Gastroesophageal sphincter (tissue), 4 donors: ENCODE data around the gene ASIC3. TPM values are rescaled to one million over a fixed set of nuclear protein-coding genes. Genes with fewer than 3 reads are reported as not detected.

ENCODE experiments used
- ATAC-seq: fragments of 150-250 bp; one replicate; pipeline ENCODE4 v1.9.1; 2016; ENCODE audit warnings: mild to moderate bottlenecking, moderate library complexity
- H3K27ac ChIP-seq, 4 donors: fragments of 200-600 bp; sonication (generic) in 3 of 4; 1 replicate in 3 of 4; 2 replicates in 1 of 4; pipeline ENCODE4 v1.5.1; 2016 to 2019
- H3K27me3 ChIP-seq: fragments of 200-600 bp; sonication (generic); one replicate; pipeline ENCODE4 v1.5.1; 2019
- H3K36me3 ChIP-seq, 2 donors: fragments of 200-600 bp; sonication (generic); one replicate each; pipeline ENCODE4 v1.5.1; 2019; ENCODE audit warnings: control low read depth in 1 of 2
- H3K4me1 ChIP-seq, 3 donors: fragments of 200-600 bp; sonication (generic); 1 replicate in 2 of 3; 2 replicates in 1 of 3; pipeline ENCODE4 v1.5.1; 2016 to 2019; ENCODE audit warnings: control low read depth in 2 of 3
- H3K4me3 ChIP-seq, 2 donors: fragments of 200-600 bp; sonication (generic); one replicate each; pipeline ENCODE4 v1.5.1; 2019; ENCODE audit warnings: mild to moderate bottlenecking in 1 of 2, moderate library complexity in 1 of 2
- H3K9me3 ChIP-seq, 3 donors: fragments of 200-600 bp; sonication (generic); one replicate each; pipeline ENCODE4 v1.5.1; 2017 to 2019; ENCODE audit warnings: control low read depth in 2 of 3
- CTCF ChIP-seq, 4 experiments: fragments of 200-600 bp in 2 of 4; fragments of 450-650 bp in 2 of 4; sonication (generic) in 1 of 4; IDR thresholded peaks; one replicate each; pipeline ENCODE4 v1.5.1; 2017 to 2019; ENCODE audit warnings: antibody characterized with exemption in 4 of 4, mild to moderate bottlenecking in 2 of 4, moderate library complexity in 2 of 4
- EP300 ChIP-seq: sonication (generic); formaldehyde crosslinking; IDR thresholded peaks from one replicate; pipeline ENCODE4 v1.6.1; 2017; ENCODE audit warnings: antibody characterized with exemption, mild to moderate bottlenecking
- POLR2A ChIP-seq, 2 donors: fragments of 450-650 bp; IDR thresholded peaks; one replicate each; pipeline ENCODE4 v1.6.1; 2017; ENCODE audit warnings: antibody characterized with exemption in 2 of 2, mild to moderate bottlenecking in 2 of 2, moderate library complexity in 1 of 2
- POLR2AphosphoS5 ChIP-seq: sonication (generic); formaldehyde crosslinking; IDR thresholded peaks from one replicate; pipeline ENCODE4 v1.6.1; 2017; ENCODE audit warnings: antibody characterized with exemption
- WGBS, 2 donors: methylation state at CpG; one replicate each; pipeline ENCODE4 v1.1.5; 2018; ENCODE audit warnings: low coverage in 1 of 2; 5-methylcytosine and 5-hydroxymethylcytosine counted together
- total RNA-seq, 4 donors: library from RNA; depleted of rRNA; stranded (reverse); fragments of >200 nt; gene quantifications; one replicate each; pipeline ENCODE4 v1.1.0, GENCODE V29; 2016

ASIC3 gene
- 1 to 10 TPM in 3 of 4 donors, not detected in 1; 1.7 to 3.1 (median 2.1) TPM for total RNA-seq

- H3K4me1 ChIP-seq, result peaks cover 0 to 27% (median 13%) of the 10 kb centered on the region in 3 donors
- no peak within 1 kb of the TSS for H3K4me3 ChIP-seq
- H3K27ac ChIP-seq, result no peak within 1 kb of the TSS
- 69 to 88% methylated on average over 5 to 7 of the region's 22 CpGs for WGBS, 2 donors
- no peak for ATAC-seq
- H3K9me3 ChIP-seq, result no peaks in the 10 kb centered on the region
- TF ChIP-seq POLR2A (IDR thresholded peaks at IDR 0.05) (no peak), POLR2AphosphoS5 (no peak), CTCF (IDR thresholded peaks at IDR 0.05) (no peak), EP300 (no peak)
- H3K27me3 ChIP-seq, result peaks cover 7% of the 10 kb centered on the region
- peaks cover 0 to 39% of the 10 kb centered on the region in 2 donors for H3K36me3 ChIP-seq
These were observed at the start of gene ASIC3 for GRCh38 chr7:151047976-151048815. ASIC3 (plus strand) TSS chr7:151048531; CDS start chr7:151048886, 355 bp downstream.

GRCh38 chr7:150999001-150999400 is 49.3 kb upstream of the ASIC3 start:
- Histone ChIP-seq H3K27ac (no peak overlapping the region), H3K4me1 (peaks cover 0 to 13% (median 0%) of the 10 kb centered on the region in 3 donors), H3K27me3 (peaks cover 19% of the 10 kb centered on the region), H3K9me3 (no peaks in the 10 kb centered on the region), H3K4me3 (no peak overlapping the region), H3K36me3 (peaks cover 0 to 11% of the 10 kb centered on the region in 2 donors)
- TF ChIP-seq POLR2AphosphoS5, result no peak
- no peak for TF ChIP-seq EP300
- TF ChIP-seq POLR2A (IDR thresholded peaks at IDR 0.05), result no peak
- TF ChIP-seq CTCF (IDR thresholded peaks at IDR 0.05), result no peak
- WGBS, 2 donors, result 100% methylated on average over 6 of the region's 12 CpGs; no CpG with 5 or more reads in 1 of the 2 donors
- no peak for ATAC-seq

- WGBS, 2 donors, result 80 to 100% methylated on average over 3 to 4 of the region's 5 CpGs
- Histone ChIP-seq H3K4me1 (peaks cover 0 to 13% (median 0%) of the 10 kb centered on the region in 3 donors), H3K4me3 (no peak overlapping the region), H3K27me3 (peaks cover 19% of the 10 kb centered on the region), H3K36me3 (peaks cover 0 to 11% of the 10 kb centered on the region in 2 donors), H3K27ac (no peak overlapping the region), H3K9me3 (no peaks in the 10 kb centered on the region)
- ATAC-seq, result no peak
- TF ChIP-seq EP300 (no peak), CTCF (IDR thresholded peaks at IDR 0.05) (no peak), POLR2A (IDR thresholded peaks at IDR 0.05) (no peak), POLR2AphosphoS5 (no peak)
These were observed 48.7 kb upstream of the ASIC3 start for GRCh38 chr7:150999497-151000230.

- peaks cover 0 to 11% of the 10 kb centered on the region in 2 donors for H3K36me3 ChIP-seq
- H3K9me3 ChIP-seq, result no peaks in the 10 kb centered on the region
- TF ChIP-seq POLR2AphosphoS5 (no peak), CTCF (IDR thresholded peaks at IDR 0.05) (no peak), EP300 (no peak), POLR2A (IDR thresholded peaks at IDR 0.05) (no peak)
- no peak for ATAC-seq
- H3K4me3 ChIP-seq, result no peak overlapping the region
- no peak overlapping the region for H3K27ac ChIP-seq
- H3K4me1 ChIP-seq, result peaks cover 0 to 13% (median 0%) of the 10 kb centered on the region in 3 donors
- peaks cover 19% of the 10 kb centered on the region for H3K27me3 ChIP-seq
- WGBS, 2 donors, result 93% methylated on average over 3 of the region's 13 CpGs; no CpG with 5 or more reads in 1 of the 2 donors
These were observed 47.3 kb upstream of the ASIC3 start for GRCh38 chr7:151000897-151001495.
